Loucy (cell line): ENCODE data around the gene FBRSL1.

Source experiments
- CTCF ChIP-seq: fragments of 200-600 bp; sonication (generic); conservative IDR thresholded peaks from 2 replicates; pipeline ENCODE4 v1.5.1; 2014; ENCODE audit warnings: mild to moderate bottlenecking, antibody characterized with exemption, low read length
- EZH2phosphoT487 ChIP-seq: fragments of 200-600 bp; IDR thresholded peaks from 2 replicates; pipeline ENCODE4 v1.6.1; 2018; ENCODE audit warnings: antibody characterized with exemption, mild to moderate bottlenecking, moderate library complexity, borderline replicate concordance

- TF ChIP-seq CTCF (no peak), EZH2phosphoT487 (no peak)
Measured at GRCh38 chr12:132529156-132529839, 39.3 kb downstream of the FBRSL1 start.
